HG03520 (cell line): ENCODE results near the gene FFAR2.
"Not testable (repeated sequence)": the region's sequence is repeated elsewhere in the genome, so short reads cannot be mapped to it uniquely, and the experiment has no call there.

ENCODE experiments used
- ATAC-seq: cut with Tn5 transposase; IDR thresholded peaks from one replicate; pipeline ENCODE4 v1.9.1; 2021; ENCODE audit warnings: mild to moderate bottlenecking, moderate library complexity; ENCODE audit not compliant: unreplicated experiment

The FFAR2 gene

GRCh38 chr19:35423406-35423805 is 24.7 kb upstream of the FFAR2 start:
- ATAC-seq: not testable (repeated sequence)

GRCh38 chr19:35425682-35426081 is 22.4 kb upstream of the FFAR2 start:
- ATAC-seq: no peak

GRCh38 chr19:35427187-35427586 is 20.9 kb upstream of the FFAR2 start:
- no peak for ATAC-seq

- no peak for ATAC-seq
These were observed 18.2 kb upstream of the FFAR2 start for GRCh38 chr19:35429698-35430408.

- ATAC-seq: no peak
These were observed 17.5 kb upstream of the FFAR2 start for GRCh38 chr19:35430409-35431144.

GRCh38 chr19:35431145-35431807 is 16.8 kb upstream of the FFAR2 start:
- ATAC-seq: no peak

- no peak for ATAC-seq
These were observed 15.1 kb upstream of the FFAR2 start for GRCh38 chr19:35432911-35433310.

- ATAC-seq: no peak
These were observed 14.6 kb upstream of the FFAR2 start for GRCh38 chr19:35433448-35433847.

GRCh38 chr19:35435896-35436295 is 12.2 kb upstream of the FFAR2 start:
- no peak for ATAC-seq

- ATAC-seq: no peak
These were observed 11.3 kb upstream of the FFAR2 start for GRCh38 chr19:35436477-35437405.

- no peak for ATAC-seq
These were observed 10.6 kb upstream of the FFAR2 start for GRCh38 chr19:35437406-35437951.

- ATAC-seq: no peak
These were observed 10.0 kb upstream of the FFAR2 start for GRCh38 chr19:35438096-35438495.

- no peak for ATAC-seq
These were observed 9.5 kb upstream of the FFAR2 start for GRCh38 chr19:35438527-35438926.

GRCh38 chr19:35439921-35440320 is 8.1 kb upstream of the FFAR2 start:
- no peak for ATAC-seq

- no peak for ATAC-seq
These were observed 6.0 kb upstream of the FFAR2 start for GRCh38 chr19:35442091-35442490.

- ATAC-seq: no peak
These were observed 3.3 kb upstream of the FFAR2 start for GRCh38 chr19:35444735-35445134.

- no peak for ATAC-seq
These were observed 2.0 kb upstream of the FFAR2 start for GRCh38 chr19:35445826-35446593.

GRCh38 chr19:35449359-35450043 is 1.4 kb downstream of the FFAR2 start:
- ATAC-seq: no peak
